Frontal cortex (tissue), 4 donors: ENCODE measurements around the gene TSC22D2. TPM values are rescaled to one million over a fixed set of nuclear protein-coding genes. Genes with fewer than 3 reads are reported as not detected.

ENCODE experiments used
- DNase-seq, 2 donors: peaks; one replicate each; pipeline ENCODE4 v3.0.0; 2012; ENCODE audit warnings: low spot score in 2 of 2
- FAIRE-seq: peaks from 2 replicates; lab custom pipeline; 2012; peaks lifted over from hg19 to GRCh38; lab: Jason Lieb, UNC
- total RNA-seq: library from RNA; depleted of rRNA; stranded (reverse); fragments of >200 nt; gene quantifications from one replicate; pipeline ENCODE4 v1.2.3, GENCODE V29; 2014
- donor health status: control.
- donor health status: control.
- donor health status: control.

Gene TSC22D2
- total RNA-seq, 1 donor from 2014 or later, result 11.0 TPM

DNA sequence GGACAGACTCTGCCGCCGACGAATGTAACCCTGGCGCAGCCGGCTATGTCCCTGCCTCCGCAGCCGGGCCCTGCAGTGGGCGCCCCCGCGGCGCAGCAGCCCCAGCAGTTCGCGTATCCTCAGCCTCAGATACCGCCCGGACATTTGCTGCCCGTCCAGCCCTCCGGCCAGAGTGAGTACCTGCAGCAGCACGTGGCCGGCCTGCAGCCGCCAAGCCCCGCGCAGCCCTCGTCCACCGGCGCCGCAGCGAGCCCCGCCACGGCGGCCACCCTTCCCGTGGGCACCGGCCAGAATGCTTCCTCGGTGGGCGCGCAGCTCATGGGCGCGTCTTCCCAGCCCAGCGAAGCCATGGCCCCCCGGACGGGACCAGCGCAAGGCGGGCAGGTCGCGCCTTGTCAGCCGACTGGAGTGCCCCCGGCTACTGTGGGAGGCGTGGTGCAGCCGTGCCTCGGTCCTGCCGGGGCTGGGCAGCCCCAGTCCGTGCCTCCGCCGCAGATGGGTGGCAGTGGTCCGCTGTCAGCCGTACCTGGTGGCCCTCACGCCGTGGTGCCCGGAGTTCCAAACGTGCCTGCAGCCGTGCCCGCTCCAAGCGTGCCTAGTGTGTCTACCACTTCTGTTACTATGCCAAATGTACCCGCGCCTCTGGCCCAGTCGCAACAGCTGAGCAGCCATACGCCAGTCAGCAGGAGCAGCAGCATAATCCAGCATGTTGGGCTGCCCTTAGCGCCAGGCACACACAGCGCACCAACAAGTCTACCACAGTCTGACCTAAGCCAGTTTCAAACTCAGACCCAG is 2.4 kb downstream of the TSC22D2 start:
- peak; percentile 11 to 31 for DNase-seq
- no peak for FAIRE-seq

DNA sequence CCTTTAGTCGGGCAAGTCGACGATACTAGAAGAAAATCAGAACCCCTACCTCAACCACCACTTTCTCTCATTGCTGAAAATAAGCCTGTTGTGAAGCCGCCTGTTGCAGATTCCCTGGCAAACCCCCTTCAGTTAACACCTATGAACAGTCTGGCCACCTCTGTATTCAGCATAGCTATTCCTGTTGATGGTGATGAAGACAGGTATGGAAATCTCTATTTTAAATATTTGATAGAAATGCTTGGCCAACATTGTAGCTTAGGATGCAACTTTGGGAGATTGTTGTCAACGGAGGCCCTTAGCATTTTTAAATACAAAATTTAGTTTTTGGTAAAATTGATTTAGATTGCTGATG is 3.0 kb downstream of the TSC22D2 start:
- FAIRE-seq (no peak), DNase-seq (no peak)

DNA sequence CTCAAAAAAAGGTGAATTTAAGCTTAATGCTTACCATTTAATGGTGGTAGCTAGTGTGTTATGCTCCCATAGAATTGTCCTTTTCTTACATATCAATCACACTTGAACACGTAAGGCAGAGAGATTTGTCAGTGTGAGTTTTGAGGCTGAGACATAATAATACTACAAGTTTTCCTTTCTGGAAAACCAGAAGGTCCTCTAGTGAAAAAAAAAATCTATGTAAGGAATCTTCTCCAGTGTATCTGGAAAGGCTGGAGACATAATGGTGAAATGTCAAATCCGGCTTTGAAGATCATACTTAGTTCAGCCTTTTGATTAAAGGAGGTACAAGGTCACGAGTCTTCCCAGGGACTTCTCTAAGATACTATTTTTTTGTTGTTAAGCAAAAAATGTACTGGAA is 3.4 kb downstream of the TSC22D2 start:
- no peak for FAIRE-seq
- DNase-seq, result no peak

DNA sequence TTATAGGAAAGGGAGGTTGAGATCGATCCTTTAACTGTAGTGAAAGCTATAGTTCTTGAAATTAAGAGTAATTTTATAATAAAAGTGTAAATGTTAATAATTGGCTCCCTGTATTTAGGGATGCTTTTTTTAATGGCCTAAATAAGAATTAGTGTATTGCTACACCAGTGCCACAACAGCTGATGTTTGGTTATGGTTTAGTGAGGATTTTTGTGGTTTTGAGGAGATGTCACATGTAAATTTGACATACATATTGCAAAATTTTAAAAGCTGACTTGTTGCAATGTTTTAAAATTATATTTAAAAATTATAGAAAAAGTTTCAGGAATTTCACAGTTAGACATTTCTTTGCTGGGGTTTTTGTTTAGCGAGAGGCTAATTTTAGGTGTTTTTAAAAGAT is 3.9 kb downstream of the TSC22D2 start:
- no peak for FAIRE-seq
- DNase-seq, result no peak

DNA sequence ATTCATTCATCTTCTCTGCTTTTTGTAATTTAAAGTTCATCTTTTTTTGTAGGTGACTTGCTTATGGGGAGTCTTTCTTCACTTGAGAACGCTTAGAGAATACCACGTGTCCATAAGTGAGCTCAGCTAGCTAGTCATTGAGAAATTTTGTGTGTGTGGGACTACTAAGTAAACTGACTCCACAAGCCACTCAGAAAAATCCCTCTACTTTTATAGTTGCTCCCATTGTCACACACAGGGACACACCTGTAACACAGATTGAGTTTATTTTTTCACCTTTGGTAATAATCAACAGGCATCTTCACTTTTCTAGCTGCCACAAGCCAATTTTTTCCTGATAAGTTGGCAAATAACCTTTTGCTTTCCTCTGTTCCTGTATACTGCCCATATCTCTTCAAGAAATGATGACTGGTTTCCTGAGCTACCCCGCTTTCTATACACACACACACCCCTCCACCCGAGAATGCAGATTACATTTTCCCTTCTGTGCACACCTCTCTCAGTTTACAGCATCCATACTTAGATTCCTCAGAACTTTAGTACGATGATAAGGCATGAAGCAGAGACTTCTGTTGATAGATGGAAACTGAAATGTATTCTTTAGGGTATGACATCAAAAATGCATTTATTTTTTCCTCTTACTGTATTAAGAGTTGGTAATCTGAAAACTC is 4.6 kb downstream of the TSC22D2 start:
- peak; percentile 14 to 31 for DNase-seq
- no peak for FAIRE-seq

DNA sequence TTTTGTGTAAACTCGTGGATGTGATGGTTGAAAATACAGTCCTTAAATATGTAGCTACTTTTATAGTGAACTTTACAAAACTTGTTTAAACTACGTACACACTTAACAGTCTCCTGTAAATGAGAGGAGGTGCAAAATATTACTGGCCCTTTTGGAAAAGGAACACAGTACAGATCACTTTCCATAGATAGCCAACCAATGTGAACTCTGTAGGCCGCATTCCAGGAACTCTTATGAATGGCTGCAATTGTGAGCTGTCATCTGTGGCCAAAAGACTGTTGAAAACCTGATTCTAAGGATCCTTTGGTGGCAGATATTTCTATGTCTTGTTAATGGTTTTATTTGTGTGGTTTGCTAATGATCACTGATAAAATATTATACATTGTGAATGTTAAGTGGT is 6.2 kb downstream of the TSC22D2 start:
- FAIRE-seq (peak; percentile 31), DNase-seq (peak; percentile 28 to 48)

DNA sequence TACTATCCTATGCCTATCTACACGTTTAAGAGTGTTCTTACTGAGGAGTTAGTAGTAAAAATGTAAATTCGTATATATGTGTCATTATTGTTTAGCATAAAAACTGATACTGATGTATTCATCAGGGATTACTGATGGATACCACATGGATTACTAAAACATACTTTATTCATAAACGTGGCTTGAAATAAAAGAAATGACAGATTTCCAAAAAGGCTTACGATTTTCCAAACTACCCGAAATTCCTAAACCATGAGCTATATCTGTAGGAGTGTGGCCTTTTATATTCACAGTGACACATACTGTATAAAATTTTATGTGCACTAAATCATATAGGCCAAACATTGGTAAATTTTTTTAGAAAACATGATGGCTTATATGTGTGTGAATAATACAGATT is 6.9 kb downstream of the TSC22D2 start:
- DNase-seq, result no peak
- FAIRE-seq, result no peak

DNA sequence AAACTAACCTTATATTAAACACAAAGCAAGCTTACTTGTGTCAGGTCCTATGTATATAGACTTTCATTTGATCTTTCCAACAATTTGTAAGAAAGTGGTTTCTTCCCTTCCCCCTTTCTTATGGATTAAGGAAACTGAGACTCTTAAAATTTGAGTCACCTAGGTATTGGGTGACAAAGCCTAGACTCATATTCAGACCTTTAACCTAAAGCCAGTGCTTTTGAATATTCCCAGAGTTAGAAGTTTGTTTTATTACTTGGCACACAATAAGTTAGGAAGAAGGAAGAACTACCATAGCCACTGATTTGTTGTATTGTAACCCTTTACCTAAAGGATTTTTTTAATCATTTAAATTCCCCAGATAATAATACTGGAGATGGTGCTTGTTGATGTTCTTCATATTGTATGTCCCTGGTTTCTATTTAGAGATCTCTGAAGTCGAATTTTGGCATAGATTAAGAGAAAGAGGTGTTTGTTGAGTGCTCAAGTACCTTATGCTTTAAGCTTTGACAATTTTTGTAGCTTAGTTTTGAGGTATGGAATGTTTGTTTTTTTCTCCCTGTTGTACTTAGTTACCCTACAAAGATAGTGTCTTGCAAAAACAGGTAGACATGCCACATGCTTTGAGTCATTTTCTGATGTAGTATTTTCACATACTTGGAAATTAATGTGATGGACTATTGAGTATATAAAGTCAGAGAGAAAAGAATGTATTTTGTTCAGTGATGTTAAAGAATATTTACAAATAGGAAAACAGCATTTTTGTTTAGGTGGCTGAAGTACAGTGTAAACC is 11.2 kb downstream of the TSC22D2 start:
- no peak for DNase-seq
- FAIRE-seq, result no peak

DNA sequence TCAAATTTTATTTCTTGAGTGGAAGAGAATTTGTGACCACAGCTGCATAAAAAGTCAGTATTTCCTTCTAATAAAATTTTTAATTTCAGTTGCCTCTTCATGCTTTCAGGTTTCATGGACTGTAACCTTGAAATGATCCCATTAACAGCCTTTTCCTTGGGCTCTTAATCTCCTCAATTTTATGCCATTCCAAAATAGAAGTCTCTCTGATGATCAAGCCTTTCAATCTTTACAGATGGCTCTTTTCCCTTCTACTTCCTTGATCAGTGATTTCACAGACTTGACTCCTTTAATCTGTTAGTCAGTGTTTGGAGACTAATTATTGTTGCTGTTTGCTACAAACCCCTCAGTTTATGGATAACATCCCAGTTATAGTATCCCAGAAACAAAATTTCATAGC is 11.9 kb downstream of the TSC22D2 start:
- FAIRE-seq (no peak), DNase-seq (no peak)

DNA sequence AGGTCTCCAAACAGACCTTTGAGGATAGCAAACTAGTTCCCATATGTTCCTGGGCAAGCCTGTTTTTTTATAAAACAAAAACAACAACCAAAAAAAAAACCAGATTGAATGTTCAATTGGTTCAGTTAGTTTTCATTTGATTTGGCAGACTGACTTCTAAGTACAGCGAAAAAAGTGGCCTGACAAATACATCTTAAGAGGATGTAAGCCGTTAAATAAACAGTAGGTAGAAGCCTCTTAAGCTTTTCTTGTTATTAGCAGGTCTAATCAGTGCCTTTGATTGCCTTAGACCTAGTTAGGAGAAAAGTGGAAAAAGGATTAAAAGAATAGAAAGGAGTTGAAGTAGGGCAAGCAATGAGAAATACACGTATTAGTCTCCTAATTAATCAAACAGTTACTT is 13.2 kb downstream of the TSC22D2 start:
- no peak for FAIRE-seq
- DNase-seq, result no peak

DNA sequence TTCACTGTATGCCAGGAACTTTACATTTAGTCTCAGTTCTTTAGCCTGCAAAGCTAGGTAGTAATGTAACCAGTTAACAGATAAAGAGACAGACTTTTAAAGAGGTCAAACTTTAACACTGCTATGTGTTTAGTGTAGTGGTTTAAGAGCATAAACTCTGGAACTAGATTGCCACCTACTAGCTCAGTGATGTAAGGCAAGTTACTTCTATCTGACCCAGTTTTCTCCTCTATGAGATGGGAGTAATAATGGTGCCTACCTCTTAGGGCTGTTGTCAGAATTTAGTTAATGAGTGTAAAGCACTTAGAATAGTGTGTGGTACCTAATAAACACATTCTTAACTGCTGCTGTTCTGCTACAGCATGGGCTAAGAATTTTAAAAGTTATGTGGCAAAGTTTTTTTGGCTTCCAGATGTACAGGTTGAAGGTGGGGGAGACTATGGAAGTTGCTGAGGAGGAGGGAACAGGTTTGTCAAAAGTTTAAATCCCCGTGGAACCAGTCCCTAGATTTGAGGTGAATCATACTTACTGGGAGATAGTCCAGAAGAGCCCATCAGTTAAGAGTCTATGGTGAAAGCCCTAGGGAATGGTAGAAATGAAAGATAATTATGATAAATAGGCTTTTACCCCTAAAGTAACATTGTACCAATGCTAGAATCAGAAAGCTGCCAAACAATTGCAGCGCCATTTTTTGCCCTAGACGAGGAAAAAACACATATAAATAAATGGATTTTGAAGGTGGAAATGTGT is 13.9 kb downstream of the TSC22D2 start:
- DNase-seq, result no peak
- FAIRE-seq, result no peak

DNA sequence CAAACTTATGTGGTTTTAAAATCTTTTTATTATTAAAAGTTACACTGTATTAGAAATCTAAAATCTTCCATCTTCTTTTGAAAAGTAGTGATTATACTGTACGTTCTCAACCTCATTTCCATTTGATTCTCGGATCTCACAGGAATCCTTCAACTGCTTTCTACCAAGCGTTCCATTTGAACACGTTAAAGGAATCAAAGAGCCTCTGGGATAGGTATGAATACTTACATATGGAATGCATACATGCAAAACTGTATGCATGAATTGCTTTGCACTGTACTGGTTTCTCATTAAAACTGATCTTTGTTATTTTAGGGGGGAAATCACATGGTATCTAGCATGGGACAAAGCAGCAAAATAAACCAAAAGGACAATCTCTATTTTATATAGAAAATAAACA is 14.8 kb downstream of the TSC22D2 start:
- no peak for FAIRE-seq
- no peak for DNase-seq

DNA sequence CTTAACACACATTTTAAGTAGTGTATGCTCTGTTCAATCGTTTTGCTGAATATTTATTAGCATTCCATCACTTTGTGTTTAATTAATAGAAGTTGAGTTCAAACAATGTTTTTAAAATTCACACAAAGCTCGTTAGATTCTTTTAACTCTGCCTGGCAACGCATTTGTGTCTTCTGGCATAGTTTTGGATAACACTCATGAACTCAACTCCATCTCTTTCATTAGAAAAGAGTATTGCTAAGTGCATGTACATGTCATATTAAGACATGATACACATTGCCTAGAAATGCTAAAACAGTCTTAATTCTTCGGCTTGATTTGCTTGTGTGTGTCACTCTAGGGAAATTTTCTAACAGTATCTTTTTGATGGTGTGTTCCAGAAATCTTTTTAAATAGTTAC is 15.7 kb downstream of the TSC22D2 start:
- no peak for FAIRE-seq
- DNase-seq, result no peak

DNA sequence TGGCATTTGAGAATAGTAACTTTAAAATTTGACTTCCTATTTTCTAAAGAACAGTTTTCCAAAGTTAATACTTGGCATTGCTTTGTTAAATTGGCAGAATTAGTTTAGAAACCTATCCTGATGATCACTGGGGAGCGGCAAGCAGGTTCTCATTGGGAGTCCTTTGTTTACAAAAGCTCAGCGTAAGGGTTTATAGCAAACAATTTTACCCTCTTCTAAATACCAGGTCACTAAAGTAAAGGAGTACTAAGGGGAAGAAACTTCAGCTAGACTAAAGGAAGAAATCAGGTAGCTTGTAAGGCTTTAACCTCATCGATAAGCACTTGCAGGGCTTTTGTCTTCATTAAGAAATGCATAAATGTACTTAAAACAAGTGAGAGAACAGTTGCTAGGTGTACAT is 18.2 kb downstream of the TSC22D2 start:
- DNase-seq, result no peak

DNA sequence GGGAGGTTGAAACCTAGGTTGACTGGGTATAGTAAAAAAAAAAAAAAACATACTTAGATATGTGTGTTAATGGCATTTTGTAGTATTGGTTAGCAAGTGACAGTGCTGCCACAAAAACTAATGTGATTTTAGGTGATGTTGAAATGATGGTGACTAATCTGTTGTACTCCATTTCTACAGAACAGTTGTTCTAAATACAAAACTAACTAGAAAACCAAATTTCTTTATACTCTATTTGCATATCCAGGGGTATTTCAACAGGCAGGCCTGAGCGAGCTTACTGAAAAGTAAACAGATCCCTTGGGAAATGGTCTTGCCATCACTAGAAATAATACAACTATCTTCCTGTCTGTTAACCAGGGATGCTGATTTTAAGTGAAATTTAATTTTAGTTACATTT is 20.5 kb downstream of the TSC22D2 start:
- FAIRE-seq (no peak), DNase-seq (no peak)

More for the DNA sequence above, 18.2 kb downstream of the TSC22D2 start:
- FAIRE-seq, result no peak

DNA sequence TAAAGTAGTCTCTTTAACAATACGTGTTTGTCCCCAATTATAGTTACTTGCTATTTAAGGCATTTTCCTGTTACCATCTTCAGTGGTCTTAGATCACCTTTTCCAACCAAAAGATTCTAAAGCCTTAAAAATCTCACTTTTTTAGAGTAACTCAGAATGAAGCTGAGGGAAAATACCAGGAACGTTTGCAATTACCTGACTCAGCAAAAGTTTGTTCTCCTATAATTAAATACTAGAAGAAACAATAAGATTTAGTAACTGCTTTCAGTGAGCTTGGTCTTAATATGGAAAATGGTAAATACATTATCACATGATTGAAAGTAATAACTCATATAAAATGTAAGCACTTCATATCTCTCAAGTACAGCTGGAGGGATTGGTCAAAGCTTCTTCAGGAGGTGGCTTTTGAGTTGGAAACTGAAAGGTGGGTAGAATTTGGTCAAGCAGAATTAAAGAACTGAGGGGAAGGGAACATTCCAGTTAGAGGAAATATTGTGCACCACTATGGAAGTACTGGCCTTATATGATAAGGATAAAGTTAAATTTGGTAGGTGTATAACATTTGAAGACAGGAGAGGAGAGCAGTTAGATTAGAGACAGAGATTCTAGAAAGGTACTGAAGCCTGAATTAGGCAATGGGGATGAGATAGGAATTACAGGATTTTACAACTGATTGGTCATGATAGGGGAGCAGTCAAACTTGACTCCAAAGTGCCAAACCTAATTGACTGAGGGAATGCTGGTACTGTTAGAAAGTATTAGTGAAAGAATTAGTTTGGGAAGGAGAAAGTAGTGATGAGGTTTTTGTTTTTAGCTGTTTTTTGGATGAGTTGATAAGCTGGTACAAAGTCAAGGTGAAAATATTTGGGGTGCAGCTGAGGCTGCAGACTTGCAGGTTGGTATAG is 21.9 kb downstream of the TSC22D2 start:
- DNase-seq (no peak), FAIRE-seq (no peak)

DNA sequence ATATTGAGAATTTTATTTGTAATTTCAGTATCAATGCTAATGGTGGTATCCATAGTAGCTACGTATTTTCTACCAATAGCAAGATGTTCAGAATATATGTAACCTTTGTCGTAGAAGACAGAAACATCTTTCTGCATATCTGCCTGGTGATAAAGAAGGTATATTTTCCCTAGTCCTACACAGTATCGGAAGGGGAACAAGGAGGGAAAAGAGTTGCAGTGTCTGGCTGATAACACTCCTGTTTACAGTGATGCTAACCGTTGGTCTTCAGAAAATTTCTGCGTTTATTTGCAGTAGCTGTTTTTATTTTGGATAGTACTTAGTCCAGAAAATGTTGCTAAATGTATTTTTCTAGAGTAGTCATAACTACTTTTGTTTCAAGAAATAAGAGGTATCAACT is 25.2 kb downstream of the TSC22D2 start:
- FAIRE-seq (no peak), DNase-seq (no peak)

DNA sequence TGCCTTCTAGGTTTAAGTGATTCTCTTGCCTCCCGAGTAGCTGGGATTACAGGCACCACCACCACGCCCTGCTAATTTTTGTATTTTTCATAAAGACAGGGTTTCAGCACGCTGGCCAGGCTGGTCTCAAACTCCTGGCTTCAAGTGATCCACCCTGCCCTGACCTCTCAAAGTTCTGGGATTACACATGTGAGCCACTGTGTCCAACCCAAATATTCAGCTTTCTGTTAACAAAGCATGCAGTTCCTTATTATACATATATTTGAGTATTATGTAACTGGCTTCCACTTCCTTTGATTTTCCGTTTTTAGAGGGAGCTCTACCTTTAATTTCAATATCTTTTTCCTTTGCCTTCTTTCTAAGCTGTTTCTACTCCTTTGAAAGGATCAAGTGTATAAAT is 26.1 kb downstream of the TSC22D2 start:
- FAIRE-seq, result no peak

DNA sequence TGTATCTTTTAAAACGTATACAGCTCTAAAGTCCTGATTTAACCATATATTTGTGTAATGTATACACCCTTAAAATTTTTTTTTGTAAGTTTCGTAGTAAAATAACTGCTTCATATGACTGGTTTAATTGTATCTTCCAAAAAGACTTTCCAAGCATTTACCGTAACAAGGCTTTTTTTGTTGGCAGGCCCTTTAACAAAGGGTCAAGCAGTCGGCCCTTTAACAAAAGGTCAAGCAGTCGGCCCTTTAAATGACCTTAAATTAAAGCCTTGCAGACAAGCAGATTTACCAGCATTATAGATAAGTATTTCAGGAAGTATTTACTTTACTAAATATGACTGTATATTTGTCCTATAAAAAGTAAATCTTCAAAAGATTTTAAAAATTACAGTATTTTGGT is 28.1 kb downstream of the TSC22D2 start:
- FAIRE-seq (no peak), DNase-seq (no peak)

More for the DNA sequence above, 26.1 kb downstream of the TSC22D2 start:
- no peak for DNase-seq
